CD4-positive, alpha-beta T cell treated with Interleukin-21 for 1 hour (primary cell): ENCODE data around the gene NRXN2.
"Not testable (repeated sequence)": the region's sequence is repeated elsewhere in the genome, so short reads cannot be mapped to it uniquely, and the experiment has no call there.

Source experiments
- DNase-seq: peaks from one replicate; pipeline ENCODE4 v3.0.0-alpha.2; 2020

NRXN2 gene

GRCh38 chr11:64602466-64603070 is 120.4 kb downstream of the NRXN2 start:
- no peak for DNase-seq

- DNase-seq, result no peak
Measured at GRCh38 chr11:64601605-64602465, 121.2 kb downstream of the NRXN2 start.

GRCh38 chr11:64600281-64600992 is 122.6 kb downstream of the NRXN2 start:
- no peak for DNase-seq

DNA sequence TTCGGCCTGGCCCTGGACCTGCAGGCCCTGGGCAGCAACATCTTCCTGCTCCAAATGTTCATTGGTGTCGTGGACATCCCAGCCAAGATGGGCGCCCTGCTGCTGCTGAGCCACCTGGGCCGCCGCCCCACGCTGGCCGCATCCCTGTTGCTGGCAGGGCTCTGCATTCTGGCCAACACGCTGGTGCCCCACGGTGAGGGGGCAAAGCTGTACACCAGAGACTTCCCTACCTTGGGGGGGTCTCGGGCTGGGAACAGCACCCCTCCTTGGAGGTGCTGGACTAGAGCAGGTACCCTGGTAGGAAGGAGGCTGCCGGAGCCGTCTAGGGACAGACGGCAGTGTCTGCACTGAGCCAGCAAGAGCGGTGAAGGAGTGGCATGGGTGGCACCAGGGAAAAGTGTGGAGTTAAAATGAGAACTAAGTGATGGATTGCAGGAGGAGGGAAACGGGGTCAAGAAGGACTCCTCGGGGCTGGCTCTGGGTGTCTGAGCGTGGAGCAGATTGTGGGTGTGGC is 123.2 kb downstream of the NRXN2 start:
- no peak for DNase-seq

DNA sequence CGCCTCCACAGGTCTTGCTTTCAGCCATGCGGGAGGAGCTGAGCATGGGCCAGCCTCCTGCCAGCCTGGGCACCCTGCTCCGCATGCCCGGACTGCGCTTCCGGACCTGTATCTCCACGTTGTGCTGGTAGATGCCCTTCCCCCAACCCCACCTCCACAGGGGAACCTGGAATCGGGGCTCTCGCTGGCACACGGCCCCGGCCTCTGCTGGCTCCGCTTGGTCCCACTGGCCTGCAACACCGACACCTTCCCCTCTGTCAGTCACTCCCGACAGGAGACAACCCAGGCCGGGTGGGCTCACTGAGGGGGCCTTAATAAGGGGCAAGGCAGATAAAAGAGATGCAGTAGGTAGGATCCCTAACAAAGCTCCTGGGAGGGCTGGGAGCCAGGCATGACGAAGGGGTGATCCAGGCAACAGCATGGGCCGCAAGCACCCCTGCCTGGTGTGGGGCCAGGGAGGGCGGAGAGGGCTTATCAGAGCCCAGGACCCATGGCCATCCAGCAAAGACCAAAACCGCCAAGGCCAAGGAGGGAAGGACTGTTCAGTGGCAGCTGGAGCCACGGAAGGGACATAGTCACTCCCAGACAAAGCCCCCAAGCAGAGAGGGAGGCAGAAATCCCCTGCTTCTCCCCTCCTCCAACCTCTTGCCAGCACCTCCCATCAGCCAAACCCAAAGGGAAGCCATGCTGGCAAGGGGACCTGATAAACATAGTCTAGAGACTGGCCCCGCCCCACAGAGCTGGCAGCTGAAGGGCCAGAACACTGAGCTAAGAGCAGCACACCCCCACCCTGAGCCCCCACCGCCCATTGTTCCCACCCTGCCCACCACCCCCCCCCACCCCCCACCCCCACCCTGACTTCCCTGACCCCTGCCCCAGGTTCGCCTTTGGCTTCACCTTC is 124.0 kb downstream of the NRXN2 start:
- no peak for DNase-seq

DNA sequence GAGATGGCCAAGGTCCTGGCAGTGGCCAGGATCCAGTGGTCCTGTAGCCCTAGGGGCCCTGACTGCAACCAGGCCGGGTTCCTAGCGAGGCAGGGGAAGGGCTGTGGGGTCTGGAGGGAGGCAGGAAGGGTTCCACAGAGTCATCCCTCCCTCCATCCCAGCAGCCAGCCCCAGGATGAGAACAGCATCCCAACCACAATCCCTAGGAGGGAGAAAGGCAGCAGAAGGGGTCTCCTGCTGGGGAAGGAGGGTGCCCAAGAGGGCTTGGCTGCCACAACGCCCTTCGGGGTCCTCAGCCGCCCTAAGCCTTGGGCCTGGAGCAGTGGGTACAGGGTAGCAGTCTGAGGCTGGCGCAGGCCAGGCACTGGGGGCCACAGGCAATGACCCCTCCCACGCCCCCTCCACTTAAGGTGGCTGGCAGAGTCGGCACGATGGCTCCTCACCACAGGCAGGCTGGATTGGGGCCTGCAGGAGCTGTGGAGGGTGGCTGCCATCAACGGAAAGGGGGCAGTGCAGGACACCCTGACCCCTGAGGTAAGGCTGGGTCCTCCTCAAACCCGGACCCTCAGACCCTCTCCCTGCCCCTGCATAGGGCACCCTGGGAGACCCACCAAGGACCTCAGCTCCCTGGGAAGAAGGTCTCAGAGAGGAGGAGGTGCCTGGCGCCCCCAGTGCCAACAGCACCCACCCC is 124.7 kb downstream of the NRXN2 start:
- no peak for DNase-seq

DNA sequence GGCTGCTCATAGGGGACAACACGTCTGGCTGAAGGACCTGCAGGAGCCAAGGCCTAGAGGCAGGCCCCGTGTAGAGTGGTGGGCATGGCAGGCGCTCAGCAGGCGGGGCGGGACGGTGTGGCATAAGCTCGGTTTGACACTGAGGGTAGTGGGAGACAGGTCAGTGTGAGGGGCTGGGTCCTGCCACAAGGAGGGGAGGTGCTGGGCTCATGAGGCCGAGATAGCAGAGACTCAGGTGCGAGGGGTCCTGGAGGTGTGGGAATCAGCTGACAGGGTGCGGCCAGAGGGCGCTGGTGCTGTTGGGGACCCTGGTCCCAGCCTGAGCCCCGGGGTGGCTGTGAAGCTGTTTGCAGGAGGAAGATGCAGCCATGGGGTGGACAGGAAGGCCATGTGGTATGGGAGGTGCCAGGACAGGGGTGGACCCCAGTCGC is 125.3 kb downstream of the NRXN2 start:
- DNase-seq, result no peak

GRCh38 chr11:64595922-64596321 is 127.1 kb downstream of the NRXN2 start:
- DNase-seq, result not testable (repeated sequence)

DNA sequence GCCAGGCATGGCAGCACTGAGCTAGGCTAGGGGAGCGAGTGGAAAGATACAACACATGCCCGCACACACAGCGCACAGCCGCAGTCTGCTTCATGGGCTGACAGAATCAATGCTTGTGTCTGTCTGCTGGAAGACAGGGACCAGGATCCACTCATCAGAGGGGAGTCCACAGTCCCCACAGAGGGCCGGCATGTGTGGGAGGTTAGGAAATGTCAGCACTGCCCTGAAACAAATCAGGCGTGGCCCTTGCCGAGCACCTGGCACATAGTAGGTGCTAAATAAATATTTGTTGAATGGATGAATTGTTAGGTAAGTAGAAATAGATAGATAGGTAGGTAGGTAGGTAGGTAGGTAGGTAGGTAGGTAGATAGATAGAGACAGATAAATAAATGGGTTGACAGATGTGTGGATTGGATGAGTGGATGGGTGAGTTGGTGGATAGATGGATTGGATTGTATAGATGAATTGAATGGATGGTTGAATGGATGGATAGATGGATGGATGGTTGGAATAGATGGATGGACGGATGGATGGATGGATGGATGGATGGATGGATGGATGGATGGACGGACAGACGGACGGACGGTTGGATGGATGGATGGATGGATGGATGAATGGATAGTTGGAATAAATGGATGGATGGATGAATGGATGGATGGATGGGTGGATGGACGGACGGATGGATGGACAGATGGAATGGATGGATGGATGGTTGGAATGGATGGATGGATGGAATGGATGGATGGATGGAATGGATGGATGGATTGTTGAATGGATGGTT is 128.6 kb downstream of the NRXN2 start:
- DNase-seq, result no peak

GRCh38 chr11:64593156-64594105 is 129.6 kb downstream of the NRXN2 start:
- no peak for DNase-seq

GRCh38 chr11:64592656-64593055 is 130.3 kb downstream of the NRXN2 start:
- DNase-seq, result no peak

- DNase-seq, result no peak
Measured at GRCh38 chr11:64592234-64592615, 130.8 kb downstream of the NRXN2 start.

- no peak for DNase-seq
Measured at GRCh38 chr11:64591257-64592233, 131.5 kb downstream of the NRXN2 start.

GRCh38 chr11:64590763-64591221 is 132.2 kb downstream of the NRXN2 start, which contains the start of gene SLC22A12:
Gene SLC22A12 (plus strand): TSS chr11:64591220. CDS start chr11:64591557, 337 bp downstream.
- no peak for DNase-seq

GRCh38 chr11:64588701-64589100 is 134.3 kb downstream of the NRXN2 start:
- DNase-seq, result no peak

GRCh38 chr11:64586366-64586765 is 136.6 kb downstream of the NRXN2 start:
- no peak for DNase-seq

DNA sequence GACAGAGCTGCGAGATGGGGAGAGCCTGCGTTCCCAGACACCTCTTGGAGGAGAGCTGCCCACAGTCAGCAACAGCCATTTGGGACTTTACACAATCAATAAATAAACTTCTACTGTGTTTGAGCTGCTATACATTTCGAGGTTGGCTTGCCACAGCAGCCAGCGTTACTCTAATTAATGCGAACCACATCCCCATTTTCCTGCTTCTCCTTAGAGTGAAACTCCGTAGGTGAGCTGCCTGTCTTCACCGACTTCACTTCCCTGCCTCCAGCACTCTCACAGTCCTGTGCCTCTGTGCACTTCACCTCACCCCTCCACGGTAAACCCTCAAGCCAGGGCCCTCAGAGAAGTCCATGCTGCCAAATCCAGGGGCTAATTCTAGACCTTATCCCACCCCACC is 137.8 kb downstream of the NRXN2 start:
- DNase-seq, result no peak
